AG10803 (cell line): Measurements from ENCODE around the gene VMAC.

Experiments
- DNase-seq: peaks from one replicate; pipeline ENCODE4 v3.0.0; 2010; ENCODE audit warnings: low read depth
- H3K4me3 ChIP-seq: 2 replicates; pipeline ENCODE4 v1.5.1; 2011; ENCODE audit warnings: mild to moderate bottlenecking, low read length, control low read depth
- CTCF ChIP-seq: conservative IDR thresholded peaks from 2 replicates; pipeline ENCODE4 v1.5.1; 2011; ENCODE audit warnings: mild to moderate bottlenecking, low read length, control low read depth, inconsistent platforms

VMAC gene

DNA sequence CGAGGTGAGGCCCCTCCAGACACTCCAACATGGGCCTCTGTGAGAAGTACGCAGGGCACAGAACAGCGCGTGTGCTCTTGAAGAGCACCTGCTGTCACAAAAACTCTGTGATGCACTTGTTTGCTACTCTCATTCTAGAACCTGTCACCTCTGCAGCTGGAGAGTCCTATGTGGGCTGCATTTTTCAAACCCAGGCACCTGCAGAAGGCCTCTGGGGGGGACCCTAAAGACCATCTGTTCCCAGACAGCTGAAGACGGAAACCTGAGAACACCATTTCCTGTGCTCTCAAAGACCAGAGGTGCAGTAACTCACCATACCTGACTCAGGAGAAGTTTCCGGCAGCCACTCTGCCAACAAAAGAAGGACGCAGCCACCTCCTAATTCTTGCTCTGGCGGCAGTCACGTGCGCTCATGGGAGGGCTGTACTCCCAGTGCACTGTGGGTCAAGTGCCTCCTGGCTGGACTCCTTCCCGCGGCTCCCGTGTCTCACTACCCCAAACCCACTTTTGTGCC is 45.2 kb downstream of the VMAC start:
- no peak for TF ChIP-seq CTCF
- DNase-seq, result no peak
- H3K4me3 ChIP-seq, result no peak overlapping the region

- no peak overlapping the region for H3K4me3 ChIP-seq
- no peak for DNase-seq
- TF ChIP-seq CTCF, result no peak
These were observed 46.1 kb downstream of the VMAC start for GRCh38 chr19:5950741-5951140.

DNA sequence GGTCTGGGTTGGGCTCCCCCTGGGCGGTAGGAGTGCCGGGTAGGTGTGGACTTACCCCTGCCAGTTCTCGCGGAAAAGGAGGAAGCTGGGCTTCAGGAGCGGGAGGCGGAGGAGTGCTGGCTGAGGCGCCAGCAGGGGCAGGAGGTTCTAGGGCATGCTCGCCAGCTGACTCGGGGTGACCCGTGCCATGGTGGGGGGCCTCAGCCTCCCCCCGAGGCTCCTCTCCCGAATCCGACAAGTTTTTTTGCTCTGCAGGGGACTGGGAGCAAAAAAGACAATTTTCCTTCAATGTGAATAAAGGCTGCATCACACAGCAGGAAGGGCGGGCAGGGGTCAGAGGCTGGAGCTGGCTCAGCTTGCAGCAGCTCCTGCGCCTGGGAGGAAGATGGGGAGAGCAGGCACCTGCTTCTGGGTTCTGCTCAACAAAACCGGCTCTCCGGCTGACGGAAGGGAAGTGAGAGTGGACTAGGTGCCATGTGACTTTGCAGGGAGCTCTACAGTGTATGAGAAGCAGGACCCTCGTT is 46.7 kb downstream of the VMAC start:
- no peak for TF ChIP-seq CTCF
- DNase-seq, result no peak
- H3K4me3 ChIP-seq, result no peak overlapping the region

GRCh38 chr19:5952193-5953029 is 47.7 kb downstream of the VMAC start:
- no peak overlapping the region for H3K4me3 ChIP-seq
- no peak for DNase-seq
- TF ChIP-seq CTCF, result no peak

- no peak for TF ChIP-seq CTCF
- peak; percentile 61 for DNase-seq
- H3K4me3 ChIP-seq, result peak overlapping the region; percentile 25
These were observed 48.4 kb downstream of the VMAC start for GRCh38 chr19:5953030-5953589.

- H3K4me3 ChIP-seq, result peak overlapping the region; percentile 25
- no peak for TF ChIP-seq CTCF
- peak; percentile 79 for DNase-seq
These were observed 49.1 kb downstream of the VMAC start for GRCh38 chr19:5953680-5954213.
